PC-9 (cell line): Measurements from ENCODE around the gene ARHGEF39. TPM values are rescaled to one million over a fixed set of nuclear protein-coding genes. Genes with fewer than 3 reads are reported as not detected.

Source experiments
- BruUV-seq: library from RNA; stranded (reverse); fragments of 400-500 nt; replicated peaks from 2 replicates; lab custom pipeline; 2021; lab: Mats Ljungman, UMichigan
- CTCF ChIA-PET: fragments of 300-600 bp; sonication (Branson Sonifier 250); formaldehyde crosslinking; loops from one replicate; lab custom pipeline; 2022; ENCODE audit warnings: antibody characterized with exemption; lab: Charles Lee
- POLR2A ChIA-PET: fragments of 300-600 bp; sonication (Branson Sonifier 250); formaldehyde crosslinking; loops from one replicate; lab custom pipeline; 2022; ENCODE audit warnings: antibody characterized with exemption; ENCODE audit not compliant: unreplicated experiment; lab: Charles Lee
- DNase-seq, 2 experiments: peaks; one replicate each; pipeline versions ENCODE4 v3.0.0 to v3.0.0-alpha.2; 2015 to 2022; ENCODE audit warnings: mixed read lengths in 1 of 2
- H2AFZ ChIP-seq: fragments of 200-600 bp; sonication (generic); 2 replicates; pipeline ENCODE4 v1.8.1; 2017; ENCODE audit warnings: antibody characterized with exemption
- H3F3A ChIP-seq: fragments of 200-600 bp; sonication (generic); 2 replicates; pipeline ENCODE4 v1.8.1; 2017; ENCODE audit warnings: antibody characterized with exemption, mild to moderate bottlenecking, low read depth; ENCODE audit not compliant: insufficient read depth
- H3K27ac ChIP-seq: fragments of 200-600 bp; sonication (generic); 2 replicates; pipeline ENCODE4 v1.6.1; 2016; ENCODE audit warnings: mixed run types
- H3K27me3 ChIP-seq: fragments of 200-600 bp; sonication (generic); 2 replicates; pipeline ENCODE4 v1.6.1; 2016; ENCODE audit warnings: low read depth, mixed run types; ENCODE audit not compliant: insufficient read depth
- H3K36me3 ChIP-seq: fragments of 200-600 bp; sonication (generic); 2 replicates; pipeline ENCODE4 v1.6.1; 2016; ENCODE audit warnings: low read depth, mixed run types
- H3K4me1 ChIP-seq: fragments of 200-600 bp; sonication (generic); replicated peaks from 2 replicates; pipeline ENCODE4 v1.6.1; 2016; ENCODE audit warnings: mixed run types; ENCODE audit not compliant: insufficient read depth
- H3K4me2 ChIP-seq: fragments of 200-600 bp; sonication (generic); 2 replicates; pipeline ENCODE4 v1.6.1; 2017; ENCODE audit warnings: mixed run types
- H3K4me3 ChIP-seq: fragments of 200-600 bp; sonication (generic); 2 replicates; pipeline ENCODE4 v1.6.1; 2016; ENCODE audit warnings: mixed run types
- H3K79me2 ChIP-seq: fragments of 200-600 bp; sonication (generic); 2 replicates; pipeline ENCODE4 v1.6.1; 2017; ENCODE audit warnings: low read depth, mixed run types
- H3K9me2 ChIP-seq: fragments of 200-600 bp; sonication (generic); 2 replicates; pipeline ENCODE4 v1.8.1; 2017; ENCODE audit warnings: mild to moderate bottlenecking; ENCODE audit not compliant: insufficient read depth
- H3K9me3 ChIP-seq: fragments of 200-600 bp; sonication (generic); 2 replicates; pipeline ENCODE4 v1.8.1; 2016; ENCODE audit warnings: low read depth; ENCODE audit not compliant: insufficient read depth
- H4K20me1 ChIP-seq: fragments of 200-600 bp; sonication (generic); 2 replicates; pipeline ENCODE4 v1.8.1; 2017; ENCODE audit not compliant: insufficient read depth
- EZH2 ChIP-seq: fragments of 200-600 bp; sonication (generic); IDR thresholded peaks from 2 replicates; pipeline ENCODE4 v1.8.0; 2017; ENCODE audit warnings: antibody characterized with exemption, low read depth
- intact Hi-C: fragments of 100-400 bp; cut with micrococcal nuclease; formaldehyde crosslinking; loops from one replicate; pipeline ENCODE4 v1.10.0; 2022; ENCODE audit not compliant: unreplicated experiment
- total RNA-seq: library from RNA; stranded (reverse); gene quantifications from 2 replicates; pipeline ENCODE4 v1.2.3, GENCODE V29; 2021
- TF ChIP-seq, protein P1 (sequence below): fragments of 200-600 bp; sonication (generic); conservative IDR thresholded peaks from 2 replicates; pipeline ENCODE4 v1.6.1; 2017; ENCODE audit warnings: mixed run types, antibody characterized with exemption, mild to moderate bottlenecking, moderate library complexity

Gene ARHGEF39
- total RNA-seq, 1 experiment from 2014 or later: 15.6 TPM

- no peak for DNase-seq
- POLR2A ChIA-PET: interaction anchor here (0.6 to 0.7 kb wide), 2 partner anchors 33 to 135 kb away, joined by 3 read pairs; no protein-coding TSS in a partner anchor
- no peaks in the 10 kb centered on the region for H3K79me2 ChIP-seq
- H3K9me3 ChIP-seq: no peaks in the 10 kb centered on the region
- BruUV-seq: no TSS peak
- H3K9me2 ChIP-seq: no peaks in the 10 kb centered on the region
- H3K4me2 ChIP-seq: no peak overlapping the region
- H2AFZ ChIP-seq: no peak overlapping the region
- intact Hi-C loops: no loop called here
- no peaks in the 10 kb centered on the region for H4K20me1 ChIP-seq
- H3K4me3 ChIP-seq: no peak overlapping the region
- H3K27ac ChIP-seq: no peak overlapping the region
- H3F3A ChIP-seq: no peaks in the 10 kb centered on the region
- no peaks in the 10 kb centered on the region for H3K27me3 ChIP-seq
- CTCF ChIA-PET: no interaction called here
- H3K36me3 ChIP-seq: no peaks in the 10 kb centered on the region
- no peaks in the 10 kb centered on the region for H3K4me1 ChIP-seq
- no peak for TF ChIP-seq EZH2
- TF ChIP-seq, protein P1, sequence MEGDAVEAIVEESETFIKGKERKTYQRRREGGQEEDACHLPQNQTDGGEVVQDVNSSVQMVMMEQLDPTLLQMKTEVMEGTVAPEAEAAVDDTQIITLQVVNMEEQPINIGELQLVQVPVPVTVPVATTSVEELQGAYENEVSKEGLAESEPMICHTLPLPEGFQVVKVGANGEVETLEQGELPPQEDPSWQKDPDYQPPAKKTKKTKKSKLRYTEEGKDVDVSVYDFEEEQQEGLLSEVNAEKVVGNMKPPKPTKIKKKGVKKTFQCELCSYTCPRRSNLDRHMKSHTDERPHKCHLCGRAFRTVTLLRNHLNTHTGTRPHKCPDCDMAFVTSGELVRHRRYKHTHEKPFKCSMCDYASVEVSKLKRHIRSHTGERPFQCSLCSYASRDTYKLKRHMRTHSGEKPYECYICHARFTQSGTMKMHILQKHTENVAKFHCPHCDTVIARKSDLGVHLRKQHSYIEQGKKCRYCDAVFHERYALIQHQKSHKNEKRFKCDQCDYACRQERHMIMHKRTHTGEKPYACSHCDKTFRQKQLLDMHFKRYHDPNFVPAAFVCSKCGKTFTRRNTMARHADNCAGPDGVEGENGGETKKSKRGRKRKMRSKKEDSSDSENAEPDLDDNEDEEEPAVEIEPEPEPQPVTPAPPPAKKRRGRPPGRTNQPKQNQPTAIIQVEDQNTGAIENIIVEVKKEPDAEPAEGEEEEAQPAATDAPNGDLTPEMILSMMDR: no peak
Measured at GRCh38 chr9:35682520-35683315, 17.7 kb upstream of the ARHGEF39 start.

DNA sequence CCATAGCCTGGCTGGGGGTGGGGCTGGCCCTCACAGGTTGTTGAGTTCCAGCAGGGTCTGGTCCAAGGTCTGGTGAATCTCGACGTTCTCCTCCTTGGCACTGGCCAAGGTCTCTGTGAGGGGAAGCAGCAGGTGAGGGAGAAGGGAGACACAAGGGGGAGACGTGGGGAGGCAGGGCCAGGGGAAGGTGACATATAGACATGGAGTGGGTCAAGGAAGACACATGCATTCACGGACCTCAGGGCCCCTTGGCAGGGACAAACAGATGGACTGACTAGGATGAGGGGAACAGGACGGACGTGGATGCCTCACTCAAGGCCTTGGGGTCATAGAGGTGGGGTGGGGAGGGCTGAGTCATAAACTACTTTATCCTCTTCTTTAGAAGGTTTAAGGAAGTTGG lies 17.1 kb upstream of the ARHGEF39 start:
- Histone ChIP-seq H3K79me2 (no peaks in the 10 kb centered on the region), H3K9me3 (no peaks in the 10 kb centered on the region), H3F3A (no peaks in the 10 kb centered on the region), H3K36me3 (no peaks in the 10 kb centered on the region), H3K27me3 (no peaks in the 10 kb centered on the region), H3K4me1 (no peaks in the 10 kb centered on the region), H3K4me3 (no peak overlapping the region), H3K9me2 (no peaks in the 10 kb centered on the region), H3K4me2 (no peak overlapping the region), H3K27ac (no peak overlapping the region), H2AFZ (no peak overlapping the region), H4K20me1 (no peaks in the 10 kb centered on the region)
- BruUV-seq: no TSS peak
- intact Hi-C loops: no loop called here
- ChIA-PET POLR2A (no interaction called here), CTCF (no interaction called here)
- no peak for DNase-seq
- no peak for TF ChIP-seq EZH2
- TF ChIP-seq, protein P1: no peak

- Histone ChIP-seq H3K27ac (no peak overlapping the region), H3K9me3 (no peaks in the 10 kb centered on the region), H3K79me2 (no peaks in the 10 kb centered on the region), H3K27me3 (no peaks in the 10 kb centered on the region), H3K4me3 (no peak overlapping the region), H3K36me3 (no peaks in the 10 kb centered on the region), H3K4me1 (no peaks in the 10 kb centered on the region), H4K20me1 (no peaks in the 10 kb centered on the region), H2AFZ (no peak overlapping the region), H3K9me2 (no peaks in the 10 kb centered on the region), H3F3A (no peaks in the 10 kb centered on the region), H3K4me2 (no peak overlapping the region)
- POLR2A ChIA-PET: no interaction called here
- BruUV-seq: no TSS peak
- no peak for DNase-seq
- intact Hi-C loops: no loop called here
- CTCF ChIA-PET: no interaction called here
- TF ChIP-seq, protein P1: no peak
- TF ChIP-seq EZH2: no peak
Measured at GRCh38 chr9:35681341-35682002, 16.5 kb upstream of the ARHGEF39 start.
